ENCODE data around the gene DNMT3A. TPM values are rescaled to one million over a fixed set of nuclear protein-coding genes. Genes with fewer than 3 reads are reported as not detected.

The DNMT3A gene
- total and polyA plus RNA-seq, 12 donors = 10.6 to 53.4 (median 25.0) TPM

GRCh38 chr2:25197336-25198208, 144.2 kb downstream of the DNMT3A start:
- H3K9me3 ChIP-seq (replicated peaks in 1 of 3) = no peaks in the 10 kb centered on the region
- H3K4me1 ChIP-seq (replicated peaks in 1 of 2) = no peaks in the 10 kb centered on the region
- no peak for DNase-seq
- no peak overlapping the region for H3K4me3 ChIP-seq
- WGBS, 4 donors = 55 to 68% (median 62%) methylated on average over 12 of the region's 12 CpGs
- no peaks in the 10 kb centered on the region for H3K27me3 ChIP-seq
- no peaks in the 10 kb centered on the region for H3K36me3 ChIP-seq (replicated peaks in 1 of 2)
- intact Hi-C loops (cut with DNase I) = loop anchor here (10.0 kb wide), 2 partner anchors 213 to 223 kb away; partner anchors contain the start of gene DNAJC27 (in 1 of the 2)
- TF ChIP-seq POLR2A (IDR thresholded peaks at IDR 0.05) = no peak
- TF ChIP-seq, protein P1, sequence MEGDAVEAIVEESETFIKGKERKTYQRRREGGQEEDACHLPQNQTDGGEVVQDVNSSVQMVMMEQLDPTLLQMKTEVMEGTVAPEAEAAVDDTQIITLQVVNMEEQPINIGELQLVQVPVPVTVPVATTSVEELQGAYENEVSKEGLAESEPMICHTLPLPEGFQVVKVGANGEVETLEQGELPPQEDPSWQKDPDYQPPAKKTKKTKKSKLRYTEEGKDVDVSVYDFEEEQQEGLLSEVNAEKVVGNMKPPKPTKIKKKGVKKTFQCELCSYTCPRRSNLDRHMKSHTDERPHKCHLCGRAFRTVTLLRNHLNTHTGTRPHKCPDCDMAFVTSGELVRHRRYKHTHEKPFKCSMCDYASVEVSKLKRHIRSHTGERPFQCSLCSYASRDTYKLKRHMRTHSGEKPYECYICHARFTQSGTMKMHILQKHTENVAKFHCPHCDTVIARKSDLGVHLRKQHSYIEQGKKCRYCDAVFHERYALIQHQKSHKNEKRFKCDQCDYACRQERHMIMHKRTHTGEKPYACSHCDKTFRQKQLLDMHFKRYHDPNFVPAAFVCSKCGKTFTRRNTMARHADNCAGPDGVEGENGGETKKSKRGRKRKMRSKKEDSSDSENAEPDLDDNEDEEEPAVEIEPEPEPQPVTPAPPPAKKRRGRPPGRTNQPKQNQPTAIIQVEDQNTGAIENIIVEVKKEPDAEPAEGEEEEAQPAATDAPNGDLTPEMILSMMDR (IDR thresholded peaks at IDR 0.05) = no peak
- no peak overlapping the region for H3K27ac ChIP-seq

DNA sequence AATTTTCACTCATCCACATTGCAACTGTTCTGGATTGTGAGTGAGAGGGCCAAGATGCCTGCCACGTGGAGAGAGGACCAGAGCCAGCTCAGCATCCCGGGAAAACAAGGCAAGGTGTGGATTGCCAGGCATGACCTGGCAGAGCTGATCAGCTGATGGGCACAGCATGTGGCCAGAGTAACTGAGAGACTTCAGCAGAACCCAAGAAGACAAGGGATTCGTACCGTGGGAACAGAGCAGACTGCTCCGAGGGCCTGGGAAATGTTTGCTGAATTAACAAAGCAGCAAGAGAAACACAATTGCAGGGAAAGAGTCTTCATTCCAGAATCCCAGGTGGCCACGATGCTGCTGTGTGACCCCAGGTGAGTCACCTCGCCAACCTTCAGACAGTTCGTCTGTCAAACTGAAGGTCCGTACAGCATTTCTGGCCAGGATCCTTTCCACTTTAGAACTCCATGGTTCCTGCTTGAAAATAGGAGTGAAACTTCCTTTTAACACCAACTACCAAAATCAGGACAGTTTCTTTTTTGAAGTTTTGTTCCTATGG, 147.1 kb downstream of the DNMT3A start:
- Histone ChIP-seq H3K4me1 (replicated peaks in 1 of 2) (no peaks in the 10 kb centered on the region), H3K27ac (no peak overlapping the region), H3K27me3 (no peaks in the 10 kb centered on the region), H3K9me3 (replicated peaks in 1 of 3) (no peaks in the 10 kb centered on the region), H3K36me3 (replicated peaks in 1 of 2) (no peaks in the 10 kb centered on the region), H3K4me3 (no peak overlapping the region)
- DNase-seq = no peak
- TF ChIP-seq POLR2A (IDR thresholded peaks at IDR 0.05) = no peak
- TF ChIP-seq, protein P1 (IDR thresholded peaks at IDR 0.05) = no peak
- WGBS, 4 donors = 73 to 86% (median 83%) methylated on average over 9 of the region's 9 CpGs
- intact Hi-C loops (cut with DNase I) = loop anchor here (10.0 kb wide), 2 partner anchors 210 to 220 kb away; partner anchors contain the start of gene DNAJC27 (in 1 of the 2)

- no peak overlapping the region for H3K4me3 ChIP-seq
- no peak for DNase-seq
- TF ChIP-seq, protein P1 (IDR thresholded peaks at IDR 0.05) = no peak
- no peak for TF ChIP-seq POLR2A (IDR thresholded peaks at IDR 0.05)
- 86 to 93% (median 90%) methylated on average over 5 of the region's 5 CpGs for WGBS, 4 donors
- H3K36me3 ChIP-seq (replicated peaks in 1 of 2) = no peaks in the 10 kb centered on the region
- no peaks in the 10 kb centered on the region for H3K27me3 ChIP-seq
- intact Hi-C loops (cut with DNase I) = loop anchor here (10.0 kb wide), 2 partner anchors 206 to 216 kb away; partner anchors contain the start of gene DNAJC27 (in 1 of the 2)
- H3K4me1 ChIP-seq (replicated peaks in 1 of 2) = no peaks in the 10 kb centered on the region
- H3K9me3 ChIP-seq (replicated peaks in 1 of 3) = no peaks in the 10 kb centered on the region
- no peak overlapping the region for H3K27ac ChIP-seq
These were observed 151.2 kb downstream of the DNMT3A start for GRCh38 chr2:25190536-25190935.

- intact Hi-C loops (cut with DNase I) = no loop called here
- H3K4me3 ChIP-seq = no peak overlapping the region
- no peaks in the 10 kb centered on the region for H3K4me1 ChIP-seq (replicated peaks in 1 of 2)
- DNase-seq = no peak
- H3K36me3 ChIP-seq (replicated peaks in 1 of 2) = no peaks in the 10 kb centered on the region
- TF ChIP-seq, protein P1 (IDR thresholded peaks at IDR 0.05) = no peak
- no peak for TF ChIP-seq POLR2A (IDR thresholded peaks at IDR 0.05)
- H3K27ac ChIP-seq = no peak overlapping the region
- WGBS, 4 donors = 82 to 90% (median 89%) methylated on average over 4 of the region's 4 CpGs
- no peaks in the 10 kb centered on the region for H3K27me3 ChIP-seq
- H3K9me3 ChIP-seq (replicated peaks in 1 of 3) = no peaks in the 10 kb centered on the region
These were observed 153.3 kb downstream of the DNMT3A start for GRCh38 chr2:25188405-25188804.
